ENCODE results near the gene UBR7. TPM values are rescaled to one million over a fixed set of nuclear protein-coding genes. Genes with fewer than 3 reads are reported as not detected.
"Not testable (repeated sequence)": the region's sequence is repeated elsewhere in the genome, so short reads cannot be mapped to it uniquely, and the experiment has no call there.

UBR7 gene
- total RNA-seq (23.6 TPM), polyA plus RNA-seq (ENCODE audit: insufficient read depth, low read depth, low replicate concordance) (14.3 TPM)
- long read RNA-seq, donor 1, partial matches to known transcripts, result 0 of 3 reads
- long read RNA-seq, donor 1, other reads (novel, unspliced or antisense), result 0 of 3 reads
- long read RNA-seq, donor 2, transcript UBR7-201 (11 exons, 3,694 nt), result major isoform, 9 of 24 reads
- long read RNA-seq, donor 2, partial matches to known transcripts, result 15 of 24 reads
- long read RNA-seq, donor 2, other reads (novel, unspliced or antisense), result 0 of 24 reads
- long read RNA-seq, donor 3, transcript UBR7-201 (11 exons, 3,694 nt), result major isoform, 5 of 5 reads
- long read RNA-seq, donor 3, partial matches to known transcripts, result 0 of 5 reads
- long read RNA-seq, donor 3, other reads (novel, unspliced or antisense), result 0 of 5 reads
- long read RNA-seq, donor 4, partial matches to known transcripts, result 0 of 2 reads
- long read RNA-seq, donor 4, other reads (novel, unspliced or antisense), result 0 of 2 reads
- long read RNA-seq, donor 5, result 0 reads
- long read RNA-seq, donor 6, partial matches to known transcripts, result 0 of 3 reads
- long read RNA-seq, donor 6, other reads (novel, unspliced or antisense), result 0 of 3 reads
- long read RNA-seq, donor 7, transcript UBR7-201 (11 exons, 3,694 nt), result major isoform, 5 of 10 reads
- long read RNA-seq, donor 7, partial matches to known transcripts, result 1 of 10 reads
- long read RNA-seq, donor 7, other reads (novel, unspliced or antisense), result 4 of 10 reads
- long read RNA-seq, donor 8, transcript UBR7-201 (11 exons, 3,694 nt), result major isoform, 8 of 9 reads
- long read RNA-seq, donor 8, partial matches to known transcripts, result 0 of 9 reads
- long read RNA-seq, donor 8, other reads (novel, unspliced or antisense), result 0 of 9 reads
- long read RNA-seq, donor 9, partial matches to known transcripts, result 0 of 4 reads
- long read RNA-seq, donor 9, other reads (novel, unspliced or antisense), result 0 of 4 reads
- long read RNA-seq, donor 10, transcript UBR7-201 (11 exons, 3,694 nt), result major isoform, 5 of 5 reads
- long read RNA-seq, donor 10, partial matches to known transcripts, result 0 of 5 reads
- long read RNA-seq, donor 10, other reads (novel, unspliced or antisense), result 0 of 5 reads

DNA sequence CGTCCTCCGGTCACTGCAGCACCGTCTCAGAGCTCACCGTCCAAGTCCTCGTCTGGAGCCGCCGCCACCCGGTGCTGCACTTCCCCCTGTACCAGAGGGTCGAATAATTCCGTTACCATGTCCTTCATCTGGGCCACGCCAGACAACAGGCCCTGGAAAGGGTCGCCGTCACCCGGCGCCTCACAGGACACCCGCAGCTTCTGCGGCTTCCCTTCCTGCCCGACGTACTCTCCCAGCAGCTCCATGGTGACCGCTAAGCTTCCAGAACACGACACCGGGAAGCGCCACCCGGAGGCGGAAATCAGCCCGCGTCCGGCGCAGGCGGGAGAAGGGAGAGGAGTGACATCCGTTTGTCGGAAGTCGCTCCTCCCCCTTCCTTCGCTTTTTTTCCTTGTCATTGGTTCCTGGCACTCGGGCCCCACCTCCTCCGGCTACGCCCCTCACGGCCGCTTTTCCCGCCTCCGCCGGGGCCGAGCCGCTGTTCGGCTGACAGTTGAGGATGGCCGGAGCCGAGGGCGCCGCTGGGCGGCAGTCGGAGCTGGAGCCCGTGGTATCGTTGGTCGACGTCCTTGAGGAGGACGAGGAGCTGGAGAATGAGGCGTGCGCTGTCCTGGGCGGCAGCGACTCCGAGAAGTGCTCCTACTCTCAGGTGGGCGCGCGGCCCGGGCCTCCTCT, at the start of gene UBR7, which contains the start of gene GON7:
Gene UBR7, plus strand, starts transcription at position 464 of the 675 bp plus-strand sequence. Its CDS starts 36 bp downstream, at position 500.
Gene GON7, minus strand, starts transcription at position 273 of the 675 bp plus-strand sequence. Its CDS starts 28 bp downstream, at position 245.
- FAIRE-seq, result peak; percentile 66
- Histone ChIP-seq H3K4me1 (ENCODE audit: control insufficient read depth in 2 of 3, insufficient read depth in 2 of 3, low read depth in 1 of 3, low read length in 3 of 3) (peaks cover 2 to 7% (median 4%) of the 10 kb centered on the region in 3 donors), H3K9ac (ENCODE audit: low read length in 3 of 3) (peak within 1 kb of the TSS; percentile 66 to 80 (median 79)), H3K4me3 (ENCODE audit: low read length in 3 of 3) (peak within 1 kb of the TSS; percentile 80 to 93 (median 89)), H3K27me3 (ENCODE audit: control insufficient read depth, insufficient read depth, low read length) (no peaks in the 10 kb centered on the region), H3K27ac (ENCODE audit: low read depth in 2 of 2, low read length in 2 of 2) (peak within 1 kb of the TSS; percentile 73 to 75), H3K36me3 (ENCODE audit: control insufficient read depth in 2 of 3, insufficient read depth in 3 of 3, low read length in 3 of 3) (peaks cover 0 to 2% (median under 1%) of the 10 kb centered on the region in 3 donors), H3K9me3 (ENCODE audit: control insufficient read depth in 2 of 3, insufficient read depth in 1 of 3, low read length in 3 of 3) (no peaks in the 10 kb centered on the region)
- DNase-seq, result peak; percentile 97 to 99 (median 98)
- intact Hi-C loops (cut with DNase I), result no loop called here
- TF ChIP-seq, protein P1, sequence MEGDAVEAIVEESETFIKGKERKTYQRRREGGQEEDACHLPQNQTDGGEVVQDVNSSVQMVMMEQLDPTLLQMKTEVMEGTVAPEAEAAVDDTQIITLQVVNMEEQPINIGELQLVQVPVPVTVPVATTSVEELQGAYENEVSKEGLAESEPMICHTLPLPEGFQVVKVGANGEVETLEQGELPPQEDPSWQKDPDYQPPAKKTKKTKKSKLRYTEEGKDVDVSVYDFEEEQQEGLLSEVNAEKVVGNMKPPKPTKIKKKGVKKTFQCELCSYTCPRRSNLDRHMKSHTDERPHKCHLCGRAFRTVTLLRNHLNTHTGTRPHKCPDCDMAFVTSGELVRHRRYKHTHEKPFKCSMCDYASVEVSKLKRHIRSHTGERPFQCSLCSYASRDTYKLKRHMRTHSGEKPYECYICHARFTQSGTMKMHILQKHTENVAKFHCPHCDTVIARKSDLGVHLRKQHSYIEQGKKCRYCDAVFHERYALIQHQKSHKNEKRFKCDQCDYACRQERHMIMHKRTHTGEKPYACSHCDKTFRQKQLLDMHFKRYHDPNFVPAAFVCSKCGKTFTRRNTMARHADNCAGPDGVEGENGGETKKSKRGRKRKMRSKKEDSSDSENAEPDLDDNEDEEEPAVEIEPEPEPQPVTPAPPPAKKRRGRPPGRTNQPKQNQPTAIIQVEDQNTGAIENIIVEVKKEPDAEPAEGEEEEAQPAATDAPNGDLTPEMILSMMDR (IDR thresholded peaks at IDR 0.05; ENCODE audit: borderline replicate concordance, extremely low read depth, insufficient read depth), result peak; percentile 36

DNA sequence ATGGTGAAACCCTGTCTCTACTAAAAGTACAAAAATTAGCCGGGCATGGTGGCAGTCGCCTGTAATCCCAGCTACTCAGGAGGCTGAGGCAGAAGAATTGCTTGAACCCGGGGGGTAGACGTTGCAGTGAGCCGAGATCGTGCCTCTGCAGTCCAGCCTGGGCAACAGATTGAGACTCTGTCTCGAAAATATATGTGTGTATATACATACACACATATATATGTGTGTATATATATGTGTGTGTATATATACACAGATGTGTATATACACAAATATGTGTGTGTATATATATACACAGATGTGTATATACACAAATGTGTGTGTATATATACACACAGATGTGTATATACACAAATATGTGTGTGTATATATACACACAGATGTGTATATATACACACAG, 48.7 kb upstream of the UBR7 start:
- not testable (repeated sequence) for FAIRE-seq

GRCh38 chr14:93159625-93160352, 47.3 kb upstream of the UBR7 start:
- H3K9me3 ChIP-seq (ENCODE audit: control insufficient read depth in 2 of 3, insufficient read depth in 1 of 3, low read length in 3 of 3); H3K4me3 ChIP-seq (ENCODE audit: low read length in 3 of 3); H3K27me3 ChIP-seq (ENCODE audit: control insufficient read depth, insufficient read depth, low read length); DNase-seq; FAIRE-seq; H3K36me3 ChIP-seq (ENCODE audit: control insufficient read depth in 2 of 3, insufficient read depth in 3 of 3, low read length in 3 of 3); H3K27ac ChIP-seq (ENCODE audit: low read depth in 2 of 2, low read length in 2 of 2); H3K9ac ChIP-seq (ENCODE audit: low read length in 3 of 3); intact Hi-C loops (cut with DNase I); H3K4me1 ChIP-seq (ENCODE audit: control insufficient read depth in 2 of 3, insufficient read depth in 2 of 3, low read depth in 1 of 3, low read length in 3 of 3): not testable (repeated sequence)

More for the DNA sequence above, 48.7 kb upstream of the UBR7 start:
- H3K36me3 ChIP-seq (ENCODE audit: control insufficient read depth in 2 of 3, insufficient read depth in 3 of 3, low read length in 3 of 3); H3K4me1 ChIP-seq (ENCODE audit: control insufficient read depth in 2 of 3, insufficient read depth in 2 of 3, low read depth in 1 of 3, low read length in 3 of 3); intact Hi-C loops (cut with DNase I); H3K9ac ChIP-seq (ENCODE audit: low read length in 3 of 3); H3K9me3 ChIP-seq (ENCODE audit: control insufficient read depth in 2 of 3, insufficient read depth in 1 of 3, low read length in 3 of 3); H3K27me3 ChIP-seq (ENCODE audit: control insufficient read depth, insufficient read depth, low read length); H3K27ac ChIP-seq (ENCODE audit: low read depth in 2 of 2, low read length in 2 of 2); H3K4me3 ChIP-seq (ENCODE audit: low read length in 3 of 3): not testable (repeated sequence)
- DNase-seq, result peak in 1 of 5 donors; percentile 2
